Mesenchymal stem cell (in vitro differentiated cells and primary cell): ENCODE results near the gene GAPT.

Source experiments
- DNase-seq: peaks from one replicate; pipeline ENCODE4 v3.0.0-alpha.2; 2013
- H2AFZ ChIP-seq: one replicate; pipeline ENCODE4 v1.6.1; 2013; ENCODE audit warnings: low read depth, mild to moderate bottlenecking, control low read depth, inconsistent platforms, low read length, moderate library complexity
- H2AK5ac ChIP-seq: 2 replicates; pipeline ENCODE4 v1.6.1; 2013; ENCODE audit warnings: low read length, moderate library complexity, mild to moderate bottlenecking, inconsistent platforms; ENCODE audit not compliant: severe bottlenecking
- H2BK120ac ChIP-seq: one replicate; pipeline ENCODE4 v1.6.1; 2013; ENCODE audit warnings: low read depth, mild to moderate bottlenecking, inconsistent platforms, low read length, moderate library complexity
- H2BK12ac ChIP-seq, 2 experiments: one replicate each; pipeline ENCODE4 v1.6.1; 2013; ENCODE audit warnings: inconsistent platforms in 2 of 2, low read length in 2 of 2, mild to moderate bottlenecking in 2 of 2, moderate library complexity in 2 of 2, control low read depth in 1 of 2
- H2BK15ac ChIP-seq: one replicate; pipeline ENCODE4 v1.6.1; 2013; ENCODE audit warnings: mild to moderate bottlenecking, low read depth, inconsistent platforms; ENCODE audit not compliant: poor library complexity, severe bottlenecking
- H2BK5ac ChIP-seq: 2 replicates; pipeline ENCODE4 v1.6.1; 2013; ENCODE audit warnings: low read depth, mild to moderate bottlenecking, low read length, control low read depth, inconsistent platforms; ENCODE audit not compliant: poor library complexity, severe bottlenecking
- H3K14ac ChIP-seq, 2 experiments: one replicate each; pipeline ENCODE4 v1.6.1; 2013; ENCODE audit warnings: inconsistent platforms in 2 of 2, low read length in 2 of 2, control low read depth in 1 of 2, mild to moderate bottlenecking in 1 of 2, moderate library complexity in 1 of 2
- H3K18ac ChIP-seq, 2 experiments: one replicate each; pipeline ENCODE4 v1.6.1; 2013; ENCODE audit warnings: inconsistent platforms in 2 of 2, low read length in 2 of 2, control low read depth in 1 of 2, low read depth in 1 of 2, mild to moderate bottlenecking in 1 of 2
- H3K23ac ChIP-seq, 2 experiments: one replicate each; pipeline ENCODE4 v1.6.1; 2013; ENCODE audit warnings: inconsistent platforms in 2 of 2, low read length in 2 of 2, mild to moderate bottlenecking in 2 of 2, moderate library complexity in 2 of 2, control low read depth in 1 of 2
- H3K27ac ChIP-seq: 2 replicates; pipeline ENCODE4 v1.5.1; 2013; ENCODE audit warnings: mild to moderate bottlenecking, moderate library complexity, low read length, control low read depth, inconsistent platforms; ENCODE audit not compliant: poor library complexity, severe bottlenecking
- H3K27me3 ChIP-seq, 2 experiments: 2 replicates each; pipeline versions ENCODE4 v1.6.1 to v1.7.0; 2013; ENCODE audit warnings: low read length in 2 of 2, mild to moderate bottlenecking in 2 of 2, moderate library complexity in 2 of 2, control low read depth in 1 of 2, inconsistent platforms in 1 of 2; ENCODE audit not compliant: control insufficient read depth in 1 of 2, insufficient read depth in 1 of 2
- H3K36me3 ChIP-seq, 2 experiments: 2 replicates each; pipeline versions ENCODE4 v1.6.1 to v1.7.0; 2013; ENCODE audit warnings: low read length in 2 of 2, control low read depth in 1 of 2, inconsistent platforms in 1 of 2, low read depth in 1 of 2, mild to moderate bottlenecking in 1 of 2; ENCODE audit not compliant: insufficient read depth in 2 of 2, control insufficient read depth in 1 of 2
- H3K4ac ChIP-seq, 2 experiments: one replicate each; pipeline ENCODE4 v1.6.1; 2013; ENCODE audit warnings: inconsistent platforms in 2 of 2, low read length in 2 of 2, mild to moderate bottlenecking in 2 of 2, moderate library complexity in 2 of 2, control low read depth in 1 of 2, low read depth in 1 of 2
- H3K4me1 ChIP-seq: 2 replicates; pipeline ENCODE4 v1.6.1; 2013; ENCODE audit warnings: low read depth, low read length, control low read depth; ENCODE audit not compliant: control insufficient read depth, insufficient read depth
- H3K4me2 ChIP-seq: 2 replicates; pipeline ENCODE4 v1.6.1; 2013; ENCODE audit warnings: low read length, mild to moderate bottlenecking, inconsistent platforms; ENCODE audit not compliant: poor library complexity, severe bottlenecking
- H3K4me3 ChIP-seq, 2 experiments: 2 replicates each; pipeline versions ENCODE4 v1.5.1 to v1.7.0; 2013; ENCODE audit warnings: low read length in 2 of 2, mild to moderate bottlenecking in 2 of 2, control low read depth in 1 of 2, low read depth in 1 of 2; ENCODE audit not compliant: insufficient read depth in 1 of 2
- H3K79me1 ChIP-seq: replicated peaks from 2 replicates; pipeline ENCODE4 v1.6.1; 2013; ENCODE audit warnings: mild to moderate bottlenecking, control low read depth, low read length, inconsistent platforms; ENCODE audit not compliant: poor library complexity, severe bottlenecking
- H3K9ac ChIP-seq: 2 replicates; pipeline ENCODE4 v1.7.0; 2013; ENCODE audit warnings: mild to moderate bottlenecking, low read length, moderate library complexity
- H3K9me3 ChIP-seq: 2 replicates; pipeline ENCODE4 v1.7.0; 2013; ENCODE audit warnings: mild to moderate bottlenecking, low read length; ENCODE audit not compliant: control insufficient read depth
- H4K8ac ChIP-seq: one replicate; pipeline ENCODE4 v1.6.1; 2013; ENCODE audit warnings: inconsistent platforms, mild to moderate bottlenecking, low read length, moderate library complexity
- H4K91ac ChIP-seq: one replicate; pipeline ENCODE4 v1.6.1; 2013; ENCODE audit warnings: mild to moderate bottlenecking, low read length, inconsistent platforms
- WGBS: methylation state at CpG from one replicate; pipeline ENCODE4 v1.1.7; 2013; ENCODE audit warnings: mixed read lengths; 5-methylcytosine and 5-hydroxymethylcytosine counted together

Gene GAPT

GRCh38 chr5:58490402-58491050 lies 709 bp upstream of the GAPT start:
- H2BK15ac ChIP-seq: no peak overlapping the region
- no peaks in the 10 kb centered on the region for H3K36me3 ChIP-seq
- H3K4me3 ChIP-seq: no peak overlapping the region
- H4K8ac ChIP-seq: no peak overlapping the region
- H3K14ac ChIP-seq: no peak overlapping the region
- H3K9ac ChIP-seq: no peak overlapping the region
- no peak overlapping the region for H3K4me2 ChIP-seq
- no peak overlapping the region for H3K27ac ChIP-seq
- H3K4ac ChIP-seq: no peak overlapping the region
- no peaks in the 10 kb centered on the region for H3K9me3 ChIP-seq
- H2BK5ac ChIP-seq: no peak overlapping the region
- no peak overlapping the region for H2AFZ ChIP-seq
- no peak overlapping the region for H2BK120ac ChIP-seq
- peaks cover 7 to 15% of the 10 kb centered on the region in 2 experiments for H3K27me3 ChIP-seq
- no peak overlapping the region for H2BK12ac ChIP-seq
- H3K18ac ChIP-seq: no peak overlapping the region
- H2AK5ac ChIP-seq: no peak overlapping the region
- H3K23ac ChIP-seq: no peak overlapping the region
- no peak overlapping the region for H4K91ac ChIP-seq
- WGBS: 94% methylated on average over 3 of the region's 4 CpGs
- DNase-seq: no peak
- no peaks in the 10 kb centered on the region for H3K79me1 ChIP-seq
- no peaks in the 10 kb centered on the region for H3K4me1 ChIP-seq

GRCh38 chr5:58493141-58493540 lies 1.9 kb downstream of the GAPT start:
- Histone ChIP-seq H3K79me1 (no peaks in the 10 kb centered on the region), H3K23ac (no peak overlapping the region), H3K36me3 (no peaks in the 10 kb centered on the region)

GRCh38 chr5:58496488-58496887 lies 5.3 kb downstream of the GAPT start:
- H4K8ac ChIP-seq: no peak overlapping the region
- H2AK5ac ChIP-seq: no peak overlapping the region
- no peak overlapping the region for H3K4ac ChIP-seq
- H3K18ac ChIP-seq: no peak overlapping the region
- no peak overlapping the region for H3K9ac ChIP-seq
- no peaks in the 10 kb centered on the region for H3K79me1 ChIP-seq
- no peaks in the 10 kb centered on the region for H3K9me3 ChIP-seq
- no peak overlapping the region for H2BK15ac ChIP-seq
- H3K4me3 ChIP-seq: no peak overlapping the region
- H2BK120ac ChIP-seq: no peak overlapping the region
- no peak overlapping the region for H2AFZ ChIP-seq
- H3K27ac ChIP-seq: no peak overlapping the region
- WGBS: 70% methylated on average over 3 of the region's 3 CpGs
- H3K36me3 ChIP-seq: no peaks in the 10 kb centered on the region
- H3K4me1 ChIP-seq: no peaks in the 10 kb centered on the region
- no peak overlapping the region for H3K14ac ChIP-seq
- H2BK5ac ChIP-seq: no peak overlapping the region
- no peak for DNase-seq
- H3K23ac ChIP-seq: no peak overlapping the region
- H2BK12ac ChIP-seq: no peak overlapping the region
- peaks cover 0 to 4% of the 10 kb centered on the region in 2 experiments for H3K27me3 ChIP-seq
- H4K91ac ChIP-seq: no peak overlapping the region
- no peak overlapping the region for H3K4me2 ChIP-seq

More at GRCh38 chr5:58493141-58493540, 1.9 kb downstream of the GAPT start:
- Histone ChIP-seq H3K27me3 (peaks cover 9 to 11% of the 10 kb centered on the region in 2 experiments), H3K18ac (no peak overlapping the region), H3K14ac (no peak overlapping the region), H2BK120ac (no peak overlapping the region), H2BK12ac (no peak overlapping the region), H3K27ac (no peak overlapping the region), H4K91ac (no peak overlapping the region), H2BK15ac (no peak overlapping the region), H3K4me1 (no peaks in the 10 kb centered on the region), H4K8ac (no peak overlapping the region), H2AK5ac (no peak overlapping the region), H2BK5ac (no peak overlapping the region), H3K4ac (no peak overlapping the region), H2AFZ (no peak overlapping the region), H3K4me3 (no peak overlapping the region), H3K9me3 (no peaks in the 10 kb centered on the region), H3K4me2 (no peak overlapping the region), H3K9ac (no peak overlapping the region)
- no peak for DNase-seq

- DNase-seq: no peak
- H3K4me2 ChIP-seq: no peak overlapping the region
- no peak overlapping the region for H4K8ac ChIP-seq
- H2AFZ ChIP-seq: no peak overlapping the region
- WGBS: 81% methylated on average over 5 of the region's 5 CpGs
- H3K18ac ChIP-seq: no peak overlapping the region
- H3K4ac ChIP-seq: no peak overlapping the region
- no peaks in the 10 kb centered on the region for H3K79me1 ChIP-seq
- no peak overlapping the region for H2BK120ac ChIP-seq
- H4K91ac ChIP-seq: no peak overlapping the region
- no peak overlapping the region for H3K9ac ChIP-seq
- no peaks in the 10 kb centered on the region for H3K36me3 ChIP-seq
- H2BK12ac ChIP-seq: no peak overlapping the region
- no peak overlapping the region for H3K27ac ChIP-seq
- no peak overlapping the region for H2AK5ac ChIP-seq
- no peaks in the 10 kb centered on the region for H3K9me3 ChIP-seq
- H3K4me3 ChIP-seq: no peak overlapping the region
- H3K23ac ChIP-seq: no peak overlapping the region
- H3K27me3 ChIP-seq: peaks cover 0 to 8% of the 10 kb centered on the region in 2 experiments
- H2BK5ac ChIP-seq: no peak overlapping the region
- no peaks in the 10 kb centered on the region for H3K4me1 ChIP-seq
- no peak overlapping the region for H2BK15ac ChIP-seq
- H3K14ac ChIP-seq: no peak overlapping the region
These were observed 6.2 kb downstream of the GAPT start for GRCh38 chr5:58497386-58497785.
